Astrocyte of the cerebellum (primary cell): ENCODE measurements around the gene FIP1L1.
"Not testable (repeated sequence)": the region's sequence is repeated elsewhere in the genome, so short reads cannot be mapped to it uniquely, and the experiment has no call there.

Source experiments
- DNase-seq: peaks from one replicate; pipeline ENCODE4 v3.0.0-alpha.2; 2011; ENCODE audit warnings: low read depth
- H3K4me3 ChIP-seq: 2 replicates; pipeline ENCODE4 v1.5.1; 2011; ENCODE audit warnings: mild to moderate bottlenecking, low read depth, low read length, moderate library complexity
- CTCF ChIP-seq: IDR thresholded peaks from 2 replicates; pipeline ENCODE4 v1.5.1; 2012; ENCODE audit warnings: low read length, low read depth, moderate library complexity, mild to moderate bottlenecking; ENCODE audit errors: missing control alignments
- in situ Hi-C: cut with HindIII; loops from 2 replicates; pipeline ENCODE4 v1.10.0; 2017; ENCODE audit warnings: low sequenced_read_pairs

FIP1L1 gene

GRCh38 chr4:53376900-53377299 lies 541 bp upstream of the FIP1L1 start:
- DNase-seq = no peak
- in situ Hi-C loops = no loop called here
- peak overlapping the region; percentile 94 for H3K4me3 ChIP-seq
- no peak for TF ChIP-seq CTCF

- no peak for DNase-seq
- in situ Hi-C loops = no loop called here
- peak overlapping the region; percentile 94 for H3K4me3 ChIP-seq
- no peak for TF ChIP-seq CTCF
Observed at GRCh38 chr4:53378171-53378482, 686 bp downstream of the FIP1L1 start.

GRCh38 chr4:53380221-53380620 lies 2.8 kb downstream of the FIP1L1 start:
- no peak for TF ChIP-seq CTCF
- DNase-seq = no peak
- no peak overlapping the region for H3K4me3 ChIP-seq
- in situ Hi-C loops = no loop called here

GRCh38 chr4:53409479-53409878 lies 32.0 kb downstream of the FIP1L1 start:
- DNase-seq, in situ Hi-C loops, H3K4me3 ChIP-seq: not testable (repeated sequence)

GRCh38 chr4:53419208-53419607 lies 41.8 kb downstream of the FIP1L1 start:
- in situ Hi-C loops = no loop called here
- DNase-seq = no peak
- TF ChIP-seq CTCF = no peak
- H3K4me3 ChIP-seq = no peak overlapping the region

GRCh38 chr4:53421791-53422190 lies 44.4 kb downstream of the FIP1L1 start:
- no peak overlapping the region for H3K4me3 ChIP-seq
- no peak for DNase-seq
- in situ Hi-C loops = no loop called here
- no peak for TF ChIP-seq CTCF

- H3K4me3 ChIP-seq = no peak overlapping the region
- in situ Hi-C loops = no loop called here
- TF ChIP-seq CTCF = no peak
- no peak for DNase-seq
Observed at GRCh38 chr4:53422367-53422766, 44.9 kb downstream of the FIP1L1 start.

- no peak for DNase-seq
- TF ChIP-seq CTCF = no peak
- in situ Hi-C loops = no loop called here
- no peak overlapping the region for H3K4me3 ChIP-seq
Observed at GRCh38 chr4:53424280-53424679, 46.8 kb downstream of the FIP1L1 start.
